ENCODE results near the gene NKD2. TPM values are rescaled to one million over a fixed set of nuclear protein-coding genes. Genes with fewer than 3 reads are reported as not detected.

Gene NKD2
- total RNA-seq, 1 donor from 2014 or later = 0.41 TPM

DNA sequence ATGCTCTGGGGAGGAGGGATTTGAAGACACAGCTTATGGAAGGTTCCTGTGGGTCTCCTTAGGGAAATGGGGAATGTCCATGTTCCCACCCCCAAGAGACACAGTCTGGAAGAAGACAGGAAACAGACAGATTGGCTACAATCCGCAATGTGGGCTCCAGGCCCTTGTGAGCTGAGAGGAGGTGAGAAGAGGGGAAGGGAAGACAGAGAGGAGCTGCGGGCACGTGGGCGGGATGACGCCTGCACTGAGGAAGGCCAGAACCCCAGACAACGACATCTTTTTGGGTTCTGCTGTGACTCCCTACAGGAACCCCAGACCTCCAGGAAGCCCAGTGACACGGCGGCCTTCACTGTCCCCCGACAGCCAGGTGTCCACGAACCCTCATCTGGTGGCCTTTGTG, 29.9 kb upstream of the NKD2 start:
- H3K27ac Mint-ChIP-seq (ENCODE audit: unreplicated experiment) = no peak overlapping the region
- H3K9ac ChIP-seq (ENCODE audit: low read length) = no peak overlapping the region
- H3K36me3 Mint-ChIP-seq (ENCODE audit: low read depth, unreplicated experiment) = no peaks in the 10 kb centered on the region
- H3K27me3 ChIP-seq (ENCODE audit: insufficient read depth, low read length) = peaks cover 24% of the 10 kb centered on the region
- peaks cover 2% of the 10 kb centered on the region for H4K20me1 ChIP-seq (ENCODE audit: insufficient read depth, low read length)
- no peak overlapping the region for H3K27ac ChIP-seq (ENCODE audit: low read depth, low read length)
- no peak for DNase-seq (ENCODE audit: low read depth)
- peaks cover 9% of the 10 kb centered on the region for H3K4me1 Mint-ChIP-seq (ENCODE audit: low read depth, unreplicated experiment)
- H2AFZ ChIP-seq (ENCODE audit: low read depth, low read length) = no peak overlapping the region
- no peak overlapping the region for H3K4me2 ChIP-seq (ENCODE audit: low read length)
- H3K9me3 ChIP-seq (ENCODE audit: insufficient read depth, low read depth, low read length) = no peaks in the 10 kb centered on the region
- H3K36me3 ChIP-seq (ENCODE audit: insufficient read depth, low read length) = no peaks in the 10 kb centered on the region
- no peak for FAIRE-seq
- no peaks in the 10 kb centered on the region for H3K79me2 ChIP-seq (ENCODE audit: insufficient read depth, low read length)
- H3K4me3 Mint-ChIP-seq (ENCODE audit: unreplicated experiment) = no peak overlapping the region
- no peak overlapping the region for H3K4me3 ChIP-seq (ENCODE audit: insufficient read depth, low read depth, low read length)
- TF ChIP-seq EZH2 (IDR thresholded peaks at IDR 0.05; ENCODE audit: insufficient read depth, low read length) = no peak
- TF ChIP-seq CTCF (IDR thresholded peaks at IDR 0.05; ENCODE audit: insufficient read depth, low read depth, low read length) = no peak
- peaks cover 28% of the 10 kb centered on the region for H3K27me3 Mint-ChIP-seq (ENCODE audit: low read depth, unreplicated experiment)
- no peaks in the 10 kb centered on the region for H3K9me3 Mint-ChIP-seq (ENCODE audit: unreplicated experiment)
- peaks cover 6% of the 10 kb centered on the region for H3K4me1 ChIP-seq (ENCODE audit: insufficient read depth, low read length)

GRCh38 chr5:979100-979817, 29.3 kb upstream of the NKD2 start:
- H3K4me2 ChIP-seq (ENCODE audit: low read length) = no peak overlapping the region
- FAIRE-seq = no peak
- H3K27me3 ChIP-seq (ENCODE audit: insufficient read depth, low read length) = peaks cover 27% of the 10 kb centered on the region
- H3K4me3 ChIP-seq (ENCODE audit: insufficient read depth, low read depth, low read length) = no peak overlapping the region
- H3K27me3 Mint-ChIP-seq (ENCODE audit: low read depth, unreplicated experiment) = peaks cover 28% of the 10 kb centered on the region
- H4K20me1 ChIP-seq (ENCODE audit: insufficient read depth, low read length) = peaks cover 4% of the 10 kb centered on the region
- H3K9ac ChIP-seq (ENCODE audit: low read length) = no peak overlapping the region
- no peak overlapping the region for H3K27ac ChIP-seq (ENCODE audit: low read depth, low read length)
- H2AFZ ChIP-seq (ENCODE audit: low read depth, low read length) = no peak overlapping the region
- no peaks in the 10 kb centered on the region for H3K79me2 ChIP-seq (ENCODE audit: insufficient read depth, low read length)
- peaks cover 9% of the 10 kb centered on the region for H3K4me1 Mint-ChIP-seq (ENCODE audit: low read depth, unreplicated experiment)
- H3K4me1 ChIP-seq (ENCODE audit: insufficient read depth, low read length) = peaks cover 6% of the 10 kb centered on the region
- no peaks in the 10 kb centered on the region for H3K36me3 Mint-ChIP-seq (ENCODE audit: low read depth, unreplicated experiment)
- H3K36me3 ChIP-seq (ENCODE audit: insufficient read depth, low read length) = no peaks in the 10 kb centered on the region
- DNase-seq (ENCODE audit: low read depth) = no peak
- H3K27ac Mint-ChIP-seq (ENCODE audit: unreplicated experiment) = no peak overlapping the region
- no peaks in the 10 kb centered on the region for H3K9me3 ChIP-seq (ENCODE audit: insufficient read depth, low read depth, low read length)
- H3K9me3 Mint-ChIP-seq (ENCODE audit: unreplicated experiment) = no peaks in the 10 kb centered on the region
- TF ChIP-seq CTCF (IDR thresholded peaks at IDR 0.05; ENCODE audit: insufficient read depth, low read depth, low read length) = no peak
- no peak for TF ChIP-seq EZH2 (IDR thresholded peaks at IDR 0.05; ENCODE audit: insufficient read depth, low read length)
- H3K4me3 Mint-ChIP-seq (ENCODE audit: unreplicated experiment) = no peak overlapping the region

DNA sequence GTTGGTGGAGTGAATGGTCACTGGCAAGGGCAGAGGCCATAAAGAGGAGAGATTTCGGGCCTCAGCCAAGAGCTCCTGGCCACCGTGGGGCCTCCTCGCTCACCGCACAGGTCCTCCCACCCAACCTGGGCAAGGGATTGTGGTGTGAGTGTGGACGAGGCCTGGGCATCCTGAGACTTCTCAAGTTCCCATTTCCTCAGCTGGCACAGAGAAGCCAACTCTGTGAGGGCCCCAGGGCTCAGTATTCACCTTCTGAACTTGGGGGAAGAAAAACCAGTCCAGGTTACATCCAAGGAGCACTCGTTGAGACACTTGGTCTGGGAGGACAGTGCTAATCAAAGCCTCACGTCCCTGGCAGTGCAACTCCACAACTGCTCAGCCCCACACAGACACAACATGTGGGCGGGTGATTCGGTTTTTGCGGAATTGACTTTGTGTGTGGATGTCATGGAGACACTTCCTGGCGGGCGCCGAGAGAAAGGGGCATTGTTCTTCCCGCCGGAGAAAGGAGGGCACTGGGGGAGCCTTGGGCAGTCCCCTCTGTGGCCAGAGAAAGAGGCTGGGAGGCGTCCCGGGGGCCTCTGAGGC, 28.5 kb upstream of the NKD2 start:
- no peak overlapping the region for H3K4me3 Mint-ChIP-seq (ENCODE audit: unreplicated experiment)
- DNase-seq (ENCODE audit: low read depth) = peak; percentile 57
- FAIRE-seq = no peak
- peaks cover 6% of the 10 kb centered on the region for H3K4me1 ChIP-seq (ENCODE audit: insufficient read depth, low read length)
- peaks cover 24% of the 10 kb centered on the region for H3K27me3 Mint-ChIP-seq (ENCODE audit: low read depth, unreplicated experiment)
- H3K9me3 ChIP-seq (ENCODE audit: insufficient read depth, low read depth, low read length) = no peaks in the 10 kb centered on the region
- H3K4me3 ChIP-seq (ENCODE audit: insufficient read depth, low read depth, low read length) = no peak overlapping the region
- peaks cover 9% of the 10 kb centered on the region for H3K4me1 Mint-ChIP-seq (ENCODE audit: low read depth, unreplicated experiment)
- H3K36me3 ChIP-seq (ENCODE audit: insufficient read depth, low read length) = no peaks in the 10 kb centered on the region
- TF ChIP-seq CTCF (IDR thresholded peaks at IDR 0.05; ENCODE audit: insufficient read depth, low read depth, low read length) = no peak
- no peak for TF ChIP-seq EZH2 (IDR thresholded peaks at IDR 0.05; ENCODE audit: insufficient read depth, low read length)
- peak overlapping the region; percentile 43 for H3K9ac ChIP-seq (ENCODE audit: low read length)
- H2AFZ ChIP-seq (ENCODE audit: low read depth, low read length) = no peak overlapping the region
- no peak overlapping the region for H3K27ac Mint-ChIP-seq (ENCODE audit: unreplicated experiment)
- H3K36me3 Mint-ChIP-seq (ENCODE audit: low read depth, unreplicated experiment) = no peaks in the 10 kb centered on the region
- peaks cover 4% of the 10 kb centered on the region for H4K20me1 ChIP-seq (ENCODE audit: insufficient read depth, low read length)
- H3K9me3 Mint-ChIP-seq (ENCODE audit: unreplicated experiment) = peaks cover 4% of the 10 kb centered on the region
- H3K79me2 ChIP-seq (ENCODE audit: insufficient read depth, low read length) = no peaks in the 10 kb centered on the region
- peak overlapping the region; percentile 70 for H3K4me2 ChIP-seq (ENCODE audit: low read length)
- no peak overlapping the region for H3K27ac ChIP-seq (ENCODE audit: low read depth, low read length)
- peaks cover 28% of the 10 kb centered on the region for H3K27me3 ChIP-seq (ENCODE audit: insufficient read depth, low read length)

Measured in astrocyte (in vitro differentiated cells and primary cell).